RCC 7860 (cell line): ENCODE data around the gene ARMC9.
"Not testable (repeated sequence)": the region's sequence is repeated elsewhere in the genome, so short reads cannot be mapped to it uniquely, and the experiment has no call there.

Experiments used
- DNase-seq: peaks from one replicate; pipeline ENCODE4 v3.0.0-alpha.2; 2015; ENCODE audit warnings: low spot score
- FAIRE-seq: peaks from 2 replicates; lab custom pipeline; 2012; peaks lifted over from hg19 to GRCh38; lab: Jason Lieb, UNC

ARMC9 gene

GRCh38 chr2:231359441-231359840 lies 161.0 kb downstream of the ARMC9 start:
- FAIRE-seq (no peak), DNase-seq (no peak)

- FAIRE-seq (no peak), DNase-seq (no peak)
Observed at GRCh38 chr2:231359948-231360347, 161.5 kb downstream of the ARMC9 start.

DNA sequence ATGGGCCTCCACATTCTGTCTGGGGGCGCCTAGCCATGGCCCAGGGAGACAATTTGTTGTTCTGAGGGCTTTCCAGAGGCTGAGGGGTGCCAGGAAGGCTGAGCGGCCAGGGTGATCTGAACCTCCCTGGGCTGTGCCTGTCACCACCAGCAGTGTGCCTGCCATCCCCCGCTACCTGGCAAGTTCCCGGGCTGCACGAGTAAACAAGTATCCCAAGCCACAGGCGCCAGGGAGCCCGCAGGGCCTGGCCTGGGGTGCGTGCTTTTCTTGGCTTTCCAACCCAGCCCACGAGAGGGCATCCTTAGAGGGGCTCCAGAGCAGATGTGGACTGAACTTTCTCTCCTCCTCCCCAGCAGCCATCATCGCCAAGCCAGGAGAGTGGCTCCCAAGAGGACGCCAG lies 162.0 kb downstream of the ARMC9 start:
- DNase-seq (no peak), FAIRE-seq (no peak)

GRCh38 chr2:231360881-231361371 lies 162.5 kb downstream of the ARMC9 start:
- no peak for DNase-seq
- no peak for FAIRE-seq

DNA sequence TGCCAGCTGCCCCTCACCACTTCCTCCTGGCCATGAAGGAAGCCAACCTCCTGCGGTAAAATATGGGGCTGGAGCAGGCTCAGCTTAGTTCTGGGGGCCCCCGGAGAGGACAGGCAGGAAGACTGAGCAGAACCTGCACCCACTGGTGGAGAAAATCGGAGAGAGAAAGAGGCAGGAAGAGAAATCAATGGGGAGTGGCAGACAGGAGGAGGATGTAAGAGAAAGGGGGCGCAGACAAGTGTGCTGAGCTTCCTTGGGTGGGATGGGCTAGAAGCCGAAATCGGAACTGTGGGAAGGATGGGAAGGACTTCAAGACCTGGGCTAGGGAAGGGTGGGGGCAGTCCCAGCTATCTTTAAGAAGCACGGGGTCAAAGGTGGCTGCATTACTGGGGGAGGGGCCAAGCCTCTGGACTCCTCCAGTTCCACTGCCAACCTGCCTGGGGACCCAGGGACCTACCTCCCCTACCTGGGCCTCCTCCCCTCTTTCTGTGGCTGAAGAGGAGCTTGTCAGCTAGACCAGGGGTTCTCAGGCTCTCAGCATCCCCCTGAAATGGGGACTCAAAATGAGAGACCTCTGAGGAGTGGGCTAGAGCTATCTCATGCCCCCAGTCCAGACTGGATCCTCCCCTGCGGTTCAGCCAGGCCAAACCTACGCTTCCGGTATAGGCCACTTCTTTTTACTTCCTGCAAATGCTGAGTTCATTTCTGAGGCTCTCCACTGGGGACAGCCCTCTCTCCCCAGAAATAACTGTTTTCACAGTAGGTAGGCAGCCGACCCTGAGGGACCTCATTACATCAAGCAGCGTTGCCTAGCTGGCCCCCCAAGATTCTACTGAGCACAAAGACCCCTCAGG lies 163.5 kb downstream of the ARMC9 start:
- no peak for FAIRE-seq
- no peak for DNase-seq

- FAIRE-seq (no peak), DNase-seq (no peak)
Observed at GRCh38 chr2:231362555-231363184, 164.2 kb downstream of the ARMC9 start.

GRCh38 chr2:231364061-231364460 lies 165.6 kb downstream of the ARMC9 start:
- DNase-seq (no peak), FAIRE-seq (no peak)

DNA sequence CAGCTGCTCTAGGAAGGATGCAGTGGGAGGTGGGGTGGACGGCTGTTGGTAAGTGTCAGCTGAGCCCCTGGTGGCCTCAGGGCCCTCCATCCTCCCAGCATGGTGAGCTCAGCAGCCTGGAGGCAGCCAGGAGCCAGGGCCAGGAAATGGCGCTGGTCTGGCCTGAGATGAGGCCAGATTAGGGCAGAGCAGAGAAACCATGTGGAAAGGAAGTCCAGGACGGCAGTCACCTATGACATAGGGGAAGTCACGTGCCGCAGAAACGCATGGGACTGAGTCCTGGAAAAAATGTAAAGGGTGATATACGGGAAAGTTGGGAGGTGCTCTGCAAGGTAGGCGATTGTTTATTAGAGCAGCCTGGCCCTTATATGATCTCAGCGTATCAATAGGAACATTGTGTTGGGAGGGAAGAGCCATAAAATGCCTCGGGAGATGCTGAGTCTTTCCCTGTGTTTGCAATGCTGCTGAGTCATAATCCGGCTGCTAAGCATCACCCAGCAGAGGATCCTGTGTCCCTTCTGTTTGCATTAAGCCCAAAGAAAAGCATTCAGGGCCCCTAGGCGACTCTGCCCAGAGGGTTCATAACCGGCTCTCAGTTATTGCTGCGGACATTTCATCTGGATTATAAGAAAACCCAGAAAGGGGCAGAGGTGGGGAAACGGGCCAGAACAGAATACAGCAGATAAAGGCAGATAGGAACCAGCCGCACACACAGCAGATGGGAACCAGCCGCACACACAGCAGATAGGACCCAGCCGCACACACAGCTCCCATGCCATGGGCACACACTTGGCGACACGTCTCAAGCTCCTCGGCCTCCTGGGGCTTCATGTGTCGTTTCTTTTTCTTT lies 166.8 kb downstream of the ARMC9 start:
- peak; percentile 58 for DNase-seq

GRCh38 chr2:231367178-231367577 lies 168.7 kb downstream of the ARMC9 start:
- DNase-seq (no peak), FAIRE-seq (no peak)

More for the DNA sequence above, 166.8 kb downstream of the ARMC9 start:
- no peak for FAIRE-seq

- FAIRE-seq (no peak), DNase-seq (no peak)
Observed at GRCh38 chr2:231369580-231370428, 171.4 kb downstream of the ARMC9 start.

- FAIRE-seq (no peak), DNase-seq (no peak)
Observed at GRCh38 chr2:231370429-231370748, 172.0 kb downstream of the ARMC9 start.

DNA sequence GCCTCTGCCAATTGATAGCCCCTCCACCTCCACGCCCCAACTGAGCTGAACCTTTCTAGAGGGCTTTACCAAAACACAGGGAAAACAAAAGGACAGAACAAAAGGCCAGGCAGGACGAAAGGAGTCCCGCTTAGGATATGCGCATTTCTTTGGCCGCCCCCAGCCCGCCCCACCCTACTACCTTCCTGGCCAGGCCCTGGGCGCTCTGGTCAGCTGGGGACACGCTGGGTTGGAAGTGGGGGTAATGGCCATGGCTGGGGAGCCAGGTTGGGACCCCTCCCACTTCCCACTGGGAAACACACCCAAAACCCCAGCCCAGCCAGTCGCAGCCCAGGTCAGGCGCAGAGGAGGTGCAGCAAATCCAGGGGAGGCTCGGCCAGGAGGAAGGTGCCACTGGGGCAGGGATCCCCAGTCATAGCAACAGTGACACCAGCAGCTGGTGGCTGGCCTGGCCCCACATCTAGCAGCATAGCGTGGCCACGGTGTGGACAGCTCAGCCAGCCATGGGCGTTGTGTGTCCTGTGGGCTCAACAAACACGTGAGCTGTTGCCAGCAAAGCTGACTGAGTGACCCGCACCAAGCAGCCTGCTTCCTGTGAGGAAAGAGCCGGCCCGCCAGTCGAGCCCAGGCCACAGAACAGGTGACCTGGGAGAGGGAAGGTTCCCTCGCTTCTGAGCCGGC lies 172.5 kb downstream of the ARMC9 start:
- DNase-seq (no peak), FAIRE-seq (no peak)

- no peak for DNase-seq
- FAIRE-seq: no peak
Observed at GRCh38 chr2:231371430-231372054, 173.1 kb downstream of the ARMC9 start.

DNA sequence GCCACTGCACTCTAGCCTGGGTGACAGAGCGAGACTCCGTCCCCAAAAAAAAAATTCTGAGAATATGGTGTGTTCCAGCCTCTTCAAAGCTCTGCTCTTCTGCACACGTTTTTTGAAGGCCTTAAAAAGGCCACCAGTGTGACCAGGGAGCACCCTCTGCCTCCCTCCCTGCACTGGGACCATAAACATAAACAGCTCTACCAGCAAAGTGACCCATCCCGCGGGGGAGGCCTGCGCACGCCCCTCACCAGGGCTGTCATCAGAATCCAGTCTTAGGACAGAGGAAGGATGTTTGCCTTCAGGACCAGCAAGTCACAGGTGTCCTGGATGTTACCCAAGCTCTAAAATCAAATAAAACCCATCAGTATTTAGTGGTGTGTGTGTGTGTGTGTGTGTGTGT lies 173.9 kb downstream of the ARMC9 start:
- DNase-seq (no peak), FAIRE-seq (no peak)

DNA sequence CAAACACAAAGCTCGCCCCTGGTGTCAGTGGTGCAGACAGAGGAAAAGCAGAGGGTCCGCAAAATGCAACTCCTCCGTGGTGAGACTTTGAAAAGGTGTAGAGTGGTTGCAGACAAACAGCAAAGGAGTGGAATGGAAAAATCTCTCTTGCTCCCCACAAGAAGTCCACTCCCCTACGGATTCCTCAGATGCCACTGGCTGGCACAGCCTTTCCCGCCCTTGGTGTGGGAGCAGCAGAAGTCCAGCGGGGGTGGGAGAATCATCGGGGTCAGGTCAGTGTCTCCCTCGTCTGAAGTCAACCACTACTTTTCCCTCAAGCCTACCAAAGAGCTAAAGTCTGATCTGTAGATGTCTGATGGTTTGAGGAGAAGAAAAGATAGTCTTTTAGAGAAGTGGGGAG lies 174.8 kb downstream of the ARMC9 start:
- no peak for FAIRE-seq

GRCh38 chr2:231373786-231374349 lies 175.4 kb downstream of the ARMC9 start:
- DNase-seq (no peak), FAIRE-seq (no peak)

More for the DNA sequence above, 174.8 kb downstream of the ARMC9 start:
- DNase-seq: no peak

GRCh38 chr2:231374771-231375170 lies 176.3 kb downstream of the ARMC9 start:
- FAIRE-seq (no peak), DNase-seq (no peak)

GRCh38 chr2:231375994-231376615 lies 177.7 kb downstream of the ARMC9 start:
- not testable (repeated sequence) for FAIRE-seq, DNase-seq

GRCh38 chr2:231376857-231377256 lies 178.4 kb downstream of the ARMC9 start:
- DNase-seq (no peak), FAIRE-seq (no peak)
